CD14-positive monocyte (primary cell): Measurements from ENCODE around the gene CCDC122. TPM values are rescaled to one million over a fixed set of nuclear protein-coding genes. Genes with fewer than 3 reads are reported as not detected.

Experiments
- DNase-seq, 3 donors: peaks; one replicate each; pipeline ENCODE4 v3.0.0-alpha.2; 2011 to 2022
- H2AFZ ChIP-seq: 2 replicates; pipeline ENCODE4 v1.6.0; 2012; ENCODE audit warnings: mild to moderate bottlenecking, low read depth, low read length, inconsistent platforms; ENCODE audit not compliant: insufficient read depth, poor library complexity, severe bottlenecking
- H3K27ac ChIP-seq, 2 donors: 1 replicate in 1 of 2; 2 replicates in 1 of 2; pipeline ENCODE4 v1.5.1; 2012 to 2013; ENCODE audit warnings: low read length in 2 of 2, control low read depth in 1 of 2, inconsistent platforms in 1 of 2, low read depth in 1 of 2, mild to moderate bottlenecking in 1 of 2
- H3K27me3 ChIP-seq, 2 donors: one replicate each; pipeline versions ENCODE4 v1.6.0 to v1.6.1; 2011 to 2013; ENCODE audit warnings: low read length in 2 of 2; ENCODE audit not compliant: control insufficient read depth in 2 of 2, insufficient read depth in 2 of 2
- H3K36me3 ChIP-seq, 2 donors: replicated peaks in 1 of 2; 1 replicate in 1 of 2; 2 replicates in 1 of 2; pipeline versions ENCODE4 v1.5.1 to v1.6.1; 2012 to 2013; ENCODE audit warnings: low read length in 2 of 2, control low read depth in 1 of 2, inconsistent platforms in 1 of 2, mild to moderate bottlenecking in 1 of 2; ENCODE audit not compliant: insufficient read depth in 2 of 2, control insufficient read depth in 1 of 2
- H3K4me1 ChIP-seq, 2 donors: 1 replicate in 1 of 2; 2 replicates in 1 of 2; pipeline versions ENCODE4 v1.5.1 to v1.6.1; 2012 to 2013; ENCODE audit warnings: low read length in 2 of 2, control low read depth in 1 of 2, inconsistent platforms in 1 of 2, mild to moderate bottlenecking in 1 of 2, moderate library complexity in 1 of 2; ENCODE audit not compliant: insufficient read depth in 2 of 2, control insufficient read depth in 1 of 2
- H3K4me2 ChIP-seq: replicated peaks from 2 replicates; pipeline ENCODE3; 2012; ENCODE audit warnings: low read length, moderate library complexity, mild to moderate bottlenecking; ENCODE audit not compliant: poor library complexity, severe bottlenecking; ENCODE audit errors: extremely low read depth
- H3K4me3 ChIP-seq, 3 experiments: fragments of 200-600 bp in 1 of 3; sonication (generic) in 1 of 3; replicated peaks in 1 of 3; 1 replicate in 2 of 3; 2 replicates in 1 of 3; pipeline ENCODE4 v1.5.1; 2011 to 2013; ENCODE audit warnings: low read length in 3 of 3, mild to moderate bottlenecking in 3 of 3, control low read depth in 2 of 3, low read depth in 2 of 3, inconsistent platforms in 1 of 3, moderate library complexity in 1 of 3
- H3K79me2 ChIP-seq: 2 replicates; pipeline ENCODE4 v1.6.0; 2012; ENCODE audit warnings: mild to moderate bottlenecking, control low read depth, inconsistent platforms, low read length, moderate library complexity; ENCODE audit not compliant: insufficient read depth
- H3K9ac ChIP-seq: 2 replicates; pipeline ENCODE4 v1.6.0; 2017; ENCODE audit warnings: low read length, mild to moderate bottlenecking; ENCODE audit not compliant: insufficient read depth, poor library complexity, severe bottlenecking
- H3K9me3 ChIP-seq, 2 donors: replicated peaks in 1 of 2; 1 replicate in 1 of 2; 2 replicates in 1 of 2; pipeline versions ENCODE4 v1.5.1 to v1.6.1; 2012 to 2013; ENCODE audit warnings: low read length in 2 of 2, control low read depth in 1 of 2; ENCODE audit not compliant: control insufficient read depth in 1 of 2, insufficient read depth in 1 of 2
- H4K20me1 ChIP-seq: 2 replicates; pipeline ENCODE4 v1.6.0; 2012; ENCODE audit warnings: mild to moderate bottlenecking, low read length, control low read depth, moderate library complexity; ENCODE audit not compliant: insufficient read depth
- H3K27ac Mint-ChIP-seq, 7 donors: one replicate each; pipeline ENCODE4 v1.8.0; 2020; ENCODE audit warnings: mild to moderate bottlenecking in 7 of 7, mixed read lengths in 7 of 7, moderate library complexity in 6 of 7, inconsistent platforms in 2 of 7
- H3K27me3 Mint-ChIP-seq, 3 donors: one replicate each; pipeline ENCODE4 v1.8.0; 2021 to 2022; ENCODE audit warnings: low read depth in 3 of 3, mild to moderate bottlenecking in 3 of 3, mixed read lengths in 3 of 3, moderate library complexity in 3 of 3, inconsistent platforms in 1 of 3
- H3K36me3 Mint-ChIP-seq, 2 donors: one replicate each; pipeline ENCODE4 v1.8.0; 2020; ENCODE audit warnings: mixed read lengths in 2 of 2, inconsistent platforms in 1 of 2, mild to moderate bottlenecking in 1 of 2
- H3K4me1 Mint-ChIP-seq: one replicate; pipeline ENCODE4 v1.8.0; 2020; ENCODE audit warnings: mild to moderate bottlenecking, mixed read lengths
- H3K4me3 Mint-ChIP-seq, 2 donors: one replicate each; pipeline ENCODE4 v1.8.0; 2020; ENCODE audit warnings: mild to moderate bottlenecking in 2 of 2, mixed read lengths in 2 of 2, moderate library complexity in 1 of 2
- H3K9me3 Mint-ChIP-seq, 7 donors: one replicate each; pipeline ENCODE4 v1.8.0; 2020 to 2022; ENCODE audit warnings: mixed read lengths in 7 of 7, mild to moderate bottlenecking in 6 of 7, moderate library complexity in 6 of 7, inconsistent platforms in 2 of 7
- CTCF ChIP-seq: fragments of 200-600 bp; IDR thresholded peaks from one replicate; pipeline ENCODE4 v1.8.0; 2022; ENCODE audit warnings: antibody characterized with exemption, mild to moderate bottlenecking
- WGBS: methylation state at CpG from one replicate; pipeline ENCODE4 v1.1.5; 2013; ENCODE audit warnings: missing lambda C conversion rate; ENCODE audit not compliant: insufficient coverage; 5-methylcytosine and 5-hydroxymethylcytosine counted together
- intact Hi-C, 2 donors: fragments of 100-400 bp; cut with micrococcal nuclease; formaldehyde crosslinking; loops; one replicate each; pipeline versions ENCODE4 v1.15.0 to v1.15.1; 2023
- polyA plus RNA-seq, 3 donors: library from polyadenylated mRNA; depleted of rRNA in 1 of 3; unstranded in 2 of 3; stranded (reverse) in 1 of 3; fragments of 300-500 nt in 2 of 3; fragments of >200 nt in 1 of 3; fragmentation: Illumina TruSeq in 2 of 3; gene quantifications; 1 replicate in 2 of 3; 2 replicates in 1 of 3; pipeline ENCODE4 v1.2.3, GENCODE V29; 2012 to 2021

CCDC122 gene
- polyA plus RNA-seq, 3 donors, result 0.16 to 8.0 (median 0.52) TPM

DNA sequence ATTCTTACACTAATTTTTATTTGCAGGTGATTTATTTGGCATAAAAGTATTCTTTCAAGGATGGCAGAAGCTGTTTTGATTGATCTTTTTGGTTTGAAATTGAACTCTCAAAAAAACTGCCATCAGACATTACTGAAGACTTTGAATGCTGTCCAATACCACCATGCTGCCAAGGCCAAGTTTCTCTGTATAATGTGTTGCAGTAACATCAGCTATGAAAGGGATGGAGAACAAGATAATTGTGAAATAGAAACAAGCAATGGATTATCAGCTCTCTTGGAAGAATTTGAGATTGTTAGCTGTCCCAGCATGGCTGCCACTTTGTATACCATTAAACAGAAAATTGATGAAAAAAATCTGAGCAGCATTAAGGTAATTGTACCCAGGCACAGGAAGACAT, 1.4 kb upstream of the CCDC122 start:
- H3K9ac ChIP-seq, result no peak overlapping the region
- Mint-ChIP-seq H3K9me3 (peaks cover 0 to 2% (median 0%) of the 10 kb centered on the region in 7 donors), H3K4me1 (peaks cover 31% of the 10 kb centered on the region), H3K27me3 (peaks cover 2 to 6% (median 5%) of the 10 kb centered on the region in 3 donors), H3K36me3 (peaks cover 33 to 34% of the 10 kb centered on the region in 2 donors), H3K27ac (no peak overlapping the region), H3K4me3 (no peak overlapping the region)
- no peaks in the 10 kb centered on the region for H4K20me1 ChIP-seq
- H3K4me3 ChIP-seq, result no peak overlapping the region
- no peak overlapping the region for H3K4me2 ChIP-seq
- H3K9me3 ChIP-seq, result no peaks in the 10 kb centered on the region
- no peak overlapping the region for H2AFZ ChIP-seq
- no peaks in the 10 kb centered on the region for H3K79me2 ChIP-seq
- no peak for TF ChIP-seq CTCF
- intact Hi-C loops, result loop anchor here in 1 of 2 donors (5.0 kb wide), 2 partner anchors 261 to 696 kb away; partner anchors contain the start of gene TSC22D1
- DNase-seq, result no peak
- H3K27me3 ChIP-seq, result no peaks in the 10 kb centered on the region
- H3K4me1 ChIP-seq, result peaks cover 24 to 27% of the 10 kb centered on the region in 2 donors
- no peak overlapping the region for H3K27ac ChIP-seq
- peaks cover 7 to 34% of the 10 kb centered on the region in 2 donors for H3K36me3 ChIP-seq

DNA sequence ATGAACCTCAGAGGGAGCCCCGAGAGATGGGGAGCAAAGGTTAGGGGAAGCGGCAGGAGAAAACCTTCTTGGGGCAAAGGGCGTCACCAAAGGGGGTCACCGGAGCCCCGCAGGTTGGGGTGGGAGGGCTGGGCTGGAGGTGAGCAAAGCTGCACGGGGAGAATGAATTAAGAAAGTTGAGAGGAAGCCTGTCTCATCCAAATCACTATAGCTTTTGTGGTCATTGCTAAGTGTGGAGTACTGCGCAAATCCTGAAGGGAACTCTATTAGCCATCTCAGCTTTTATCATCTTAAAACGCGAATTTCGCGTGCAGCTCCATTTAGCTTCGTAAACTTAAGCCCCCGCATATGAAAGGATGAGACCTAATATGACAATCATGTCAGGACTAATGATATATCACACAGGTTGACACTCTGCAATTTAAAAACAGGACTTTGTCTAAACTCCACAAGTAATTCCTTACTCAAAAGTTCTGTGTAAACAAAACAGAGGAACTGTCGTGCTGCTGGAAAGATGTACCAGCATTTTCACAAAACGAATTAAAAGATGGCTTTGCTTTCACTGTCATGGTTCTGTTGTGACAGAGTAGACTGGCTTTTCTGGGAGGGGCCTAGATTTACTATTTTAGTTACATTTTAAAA, 795 bp upstream of the CCDC122 start:
- H3K9ac ChIP-seq, result peak overlapping the region; percentile 99
- H3K4me2 ChIP-seq, result peak overlapping the region; percentile 68
- Mint-ChIP-seq H3K27me3 (peaks cover 4 to 6% (median 5%) of the 10 kb centered on the region in 3 donors), H3K9me3 (peaks cover 0 to 2% (median 0%) of the 10 kb centered on the region in 7 donors), H3K4me3 (peak overlapping the region; percentile 85 to 96), H3K27ac (peak overlapping the region; percentile 98 to 100 (median 99)), H3K4me1 (peaks cover 31% of the 10 kb centered on the region), H3K36me3 (peaks cover 27 to 28% of the 10 kb centered on the region in 2 donors)
- H3K79me2 ChIP-seq, result no peaks in the 10 kb centered on the region
- H3K27ac ChIP-seq, result peak overlapping the region; percentile 97 to 98
- peak in 2 of 3 donors; percentile 6 to 21 for DNase-seq
- 59% methylated on average over 7 of the region's 15 CpGs for WGBS
- H2AFZ ChIP-seq, result peak overlapping the region; percentile 55
- no peaks in the 10 kb centered on the region for H4K20me1 ChIP-seq
- peaks cover 0 to 2% of the 10 kb centered on the region in 2 donors for H3K27me3 ChIP-seq
- TF ChIP-seq CTCF, result no peak
- H3K9me3 ChIP-seq, result no peaks in the 10 kb centered on the region
- H3K4me3 ChIP-seq, result peak overlapping the region; percentile 38 to 65 (median 46)
- intact Hi-C loops, result loop anchor here in 1 of 2 donors (5.0 kb wide), 2 partner anchors 262 to 697 kb away; partner anchors contain the start of gene TSC22D1
- H3K36me3 ChIP-seq, result peaks cover 4 to 28% of the 10 kb centered on the region in 2 donors
- H3K4me1 ChIP-seq, result peaks cover 24 to 27% of the 10 kb centered on the region in 2 donors
